HG03045 (cell line): ENCODE data around the gene KRT1.

Experiments used
- ATAC-seq: cut with Tn5 transposase; IDR thresholded peaks from one replicate; pipeline ENCODE4 v1.9.1; 2021; ENCODE audit warnings: mild to moderate bottlenecking, moderate library complexity; ENCODE audit not compliant: unreplicated experiment

KRT1 gene

GRCh38 chr12:52662093-52662917 is 17.9 kb downstream of the KRT1 start:
- ATAC-seq = no peak

- ATAC-seq = no peak
Observed at GRCh38 chr12:52661668-52662067, 18.5 kb downstream of the KRT1 start.

- ATAC-seq = no peak
Observed at GRCh38 chr12:52660934-52661499, 19.2 kb downstream of the KRT1 start.

- no peak for ATAC-seq
Observed at GRCh38 chr12:52659951-52660350, 20.3 kb downstream of the KRT1 start.

- no peak for ATAC-seq
Observed at GRCh38 chr12:52659395-52659794, 20.8 kb downstream of the KRT1 start.

GRCh38 chr12:52658196-52658595 is 22.0 kb downstream of the KRT1 start:
- no peak for ATAC-seq

- no peak for ATAC-seq
Observed at GRCh38 chr12:52657250-52657902, 22.8 kb downstream of the KRT1 start.

- ATAC-seq = no peak
Observed at GRCh38 chr12:52656616-52657015, 23.6 kb downstream of the KRT1 start.

- ATAC-seq = no peak
Observed at GRCh38 chr12:52655720-52656124, 24.5 kb downstream of the KRT1 start.

GRCh38 chr12:52655251-52655650 is 25.0 kb downstream of the KRT1 start:
- ATAC-seq = no peak

GRCh38 chr12:52651726-52652261 is 28.4 kb downstream of the KRT1 start, which contains the start of gene KRT2:
TSS of gene KRT2 (minus strand) at chr12:52652211. CDS start at chr12:52652142, 69 bp downstream.
- no peak for ATAC-seq

GRCh38 chr12:52650520-52651081 is 29.6 kb downstream of the KRT1 start:
- no peak for ATAC-seq

- no peak for ATAC-seq
Observed at GRCh38 chr12:52649066-52649465, 31.1 kb downstream of the KRT1 start.

- no peak for ATAC-seq
Observed at GRCh38 chr12:52648012-52648550, 32.1 kb downstream of the KRT1 start.

GRCh38 chr12:52647601-52648000 is 32.6 kb downstream of the KRT1 start:
- ATAC-seq = no peak

GRCh38 chr12:52646613-52647012 is 33.6 kb downstream of the KRT1 start:
- no peak for ATAC-seq

- ATAC-seq = no peak
Observed at GRCh38 chr12:52645982-52646381, 34.2 kb downstream of the KRT1 start.

- no peak for ATAC-seq
Observed at GRCh38 chr12:52645120-52645761, 35.0 kb downstream of the KRT1 start.

GRCh38 chr12:52644078-52644415 is 36.2 kb downstream of the KRT1 start:
- ATAC-seq = no peak

GRCh38 chr12:52643233-52644077 is 36.8 kb downstream of the KRT1 start:
- ATAC-seq = no peak
